ENCODE results near the gene PLAAT3.
"Not testable (repeated sequence)": the region's sequence is repeated elsewhere in the genome, so short reads cannot be mapped to it uniquely, and the experiment has no call there.

PLAAT3 gene

DNA sequence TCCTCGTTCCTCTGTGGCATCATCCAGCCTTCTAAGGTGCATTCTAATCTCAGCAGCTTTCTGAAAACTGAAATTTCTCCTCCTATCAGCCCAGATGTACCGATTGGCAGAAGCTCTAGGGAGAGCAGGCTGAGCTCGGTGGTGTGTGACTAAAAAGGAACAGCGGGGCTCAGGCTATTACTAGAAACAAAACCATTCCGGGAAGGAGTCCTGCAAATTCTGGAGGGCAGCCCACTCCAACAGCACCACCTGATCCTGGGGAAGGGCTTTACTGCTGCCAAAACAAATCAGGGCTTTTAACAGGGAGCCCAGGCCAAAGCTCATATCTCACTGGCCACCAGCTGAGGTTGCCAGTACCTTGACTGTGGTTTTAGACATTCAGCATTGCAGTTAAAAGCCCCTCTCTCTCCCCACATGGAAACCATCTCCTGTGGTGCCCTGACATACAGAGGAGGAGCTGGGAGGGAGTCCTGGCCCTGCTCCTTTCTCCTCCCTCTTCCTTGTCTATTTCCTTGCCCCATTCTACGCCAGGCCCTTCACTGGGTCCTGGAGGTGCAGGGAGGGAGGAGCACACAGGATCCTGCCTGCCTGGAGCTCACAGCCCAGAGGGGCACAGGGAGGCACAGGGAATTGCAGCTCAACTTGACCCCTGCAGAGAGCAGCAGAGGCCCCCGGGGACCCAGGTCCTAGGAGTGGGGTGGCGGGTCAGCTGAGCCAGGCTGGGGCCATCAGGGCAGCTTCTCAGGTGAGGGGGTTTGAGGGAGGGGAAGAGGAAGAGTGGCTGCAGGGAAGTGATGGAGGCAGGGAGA is 76.7 kb downstream of the PLAAT3 start:
- no peak for DNase-seq (ENCODE audit: low read depth)

GRCh38 chr11:63536669-63537292 is 77.5 kb downstream of the PLAAT3 start, which contains the start of gene PLAAT4:
Gene PLAAT4, plus strand, starts transcription at chr11:63536808. Its CDS starts 61 bp downstream, at chr11:63536869.
- no peak for DNase-seq (ENCODE audit: low read depth)

DNA sequence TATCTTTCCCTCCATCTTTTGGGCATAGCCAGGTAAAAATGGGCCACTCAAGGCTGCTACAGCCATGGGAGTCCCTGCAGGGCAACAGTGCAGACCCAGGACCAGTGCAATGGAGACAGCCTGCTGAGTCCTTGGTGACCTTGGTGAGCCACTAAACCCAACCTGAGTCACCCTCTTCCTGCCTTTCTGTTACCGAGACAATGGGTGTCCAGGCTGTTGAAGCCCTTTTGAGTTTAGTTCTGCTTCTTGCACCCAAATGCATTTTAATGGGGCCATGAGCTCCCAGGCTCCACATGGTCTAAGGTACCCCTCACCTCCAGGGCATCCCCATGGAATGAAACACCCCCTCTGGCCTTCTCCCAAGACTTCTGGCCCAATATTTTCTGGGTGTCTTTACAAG is 78.5 kb downstream of the PLAAT3 start:
- no peak for DNase-seq (ENCODE audit: low read depth)

- no peak for DNase-seq (ENCODE audit: low read depth)
Observed at GRCh38 chr11:63534895-63535461, 79.3 kb downstream of the PLAAT3 start.

- DNase-seq (ENCODE audit: low read depth): no peak
Observed at GRCh38 chr11:63534076-63534475, 80.2 kb downstream of the PLAAT3 start.

GRCh38 chr11:63532799-63533475 is 81.3 kb downstream of the PLAAT3 start:
- no peak for DNase-seq (ENCODE audit: low read depth)

- DNase-seq (ENCODE audit: low read depth): no peak
Observed at GRCh38 chr11:63532117-63532516, 82.1 kb downstream of the PLAAT3 start.

DNA sequence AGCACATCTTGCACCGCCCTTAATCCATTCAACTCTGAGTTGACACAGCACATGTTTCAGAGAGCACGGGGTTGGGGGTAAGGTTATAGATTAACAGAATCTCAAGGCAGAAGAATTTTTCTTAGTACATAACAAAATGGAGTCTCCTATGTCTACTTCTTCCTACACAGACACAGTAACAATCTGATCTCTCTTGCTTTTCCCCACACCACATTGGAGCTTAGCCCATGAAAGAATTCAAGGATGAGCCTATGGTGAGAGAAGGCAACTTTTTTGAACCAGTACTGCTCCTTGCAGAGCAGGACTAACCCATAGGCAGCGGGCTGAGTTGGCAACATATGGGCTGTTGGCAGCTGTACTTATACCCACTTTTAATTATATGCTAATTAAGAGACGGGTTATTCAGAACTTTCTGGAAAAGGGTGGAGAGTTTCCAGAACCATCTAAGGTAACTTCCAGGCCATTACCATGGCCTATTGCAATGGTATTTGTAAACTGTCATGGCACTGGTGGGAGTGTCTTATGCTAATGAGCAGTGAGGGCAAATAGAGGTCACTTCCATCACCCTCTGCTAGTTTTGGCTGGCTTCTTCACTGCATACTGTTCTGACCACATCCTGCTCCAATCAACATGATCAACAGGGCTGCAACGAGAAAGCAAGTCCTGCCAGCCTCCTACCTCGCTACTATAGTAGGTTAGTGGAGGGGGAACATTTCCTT is 83.0 kb downstream of the PLAAT3 start:
- DNase-seq (ENCODE audit: low read depth): not testable (repeated sequence)

DNA sequence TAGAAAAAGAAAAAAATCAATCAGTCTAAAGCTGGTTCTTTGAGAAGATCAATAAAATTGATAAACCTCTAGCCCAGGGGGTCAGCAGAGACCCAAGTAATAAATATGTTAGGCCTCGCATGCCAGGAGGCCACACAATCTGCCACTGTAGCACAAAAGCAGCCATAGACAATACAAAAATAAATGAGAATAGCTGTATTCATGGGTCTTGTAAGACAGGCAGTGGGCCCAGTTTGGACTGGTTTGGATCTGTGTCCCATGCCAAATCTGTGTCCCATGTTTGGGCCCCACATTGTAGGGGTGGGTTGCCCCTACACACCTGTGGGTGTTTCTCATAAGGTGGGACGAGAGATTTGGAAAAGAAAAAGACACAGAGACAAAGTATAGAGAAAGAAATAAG is 84.2 kb downstream of the PLAAT3 start:
- DNase-seq (ENCODE audit: low read depth): no peak

DNA sequence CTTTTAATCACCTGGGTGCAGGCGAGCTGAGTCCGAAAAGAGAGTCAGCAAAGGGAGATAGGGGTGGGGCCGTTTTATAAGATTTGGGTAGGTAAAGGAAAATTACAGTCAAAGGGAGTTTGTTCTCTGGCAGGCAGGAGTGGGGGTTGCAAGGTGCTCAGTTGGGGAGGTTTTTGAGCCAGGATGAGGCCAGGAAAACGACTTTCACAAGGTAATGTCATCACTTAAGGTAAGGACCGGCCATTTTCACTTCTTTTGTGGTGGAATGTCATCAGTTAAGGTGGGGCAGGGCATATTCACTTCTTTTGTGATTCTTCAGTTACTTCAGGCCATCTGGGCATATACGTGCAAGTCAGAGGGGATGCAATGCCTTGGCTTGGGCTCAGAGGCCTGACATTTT is 84.9 kb downstream of the PLAAT3 start:
- DNase-seq (ENCODE audit: low read depth): not testable (repeated sequence)

- not testable (repeated sequence) for DNase-seq (ENCODE audit: low read depth)
Observed at GRCh38 chr11:63528729-63529278, 85.4 kb downstream of the PLAAT3 start.

GRCh38 chr11:63528156-63528555 is 86.1 kb downstream of the PLAAT3 start:
- DNase-seq (ENCODE audit: low read depth): not testable (repeated sequence)

GRCh38 chr11:63527667-63528066 is 86.6 kb downstream of the PLAAT3 start:
- DNase-seq (ENCODE audit: low read depth): no peak

Measured in activated T-cell treated with anti-CD3 and anti-CD28 coated beads for 24 hours (primary cell).